Measurements from ENCODE around the gene SPACDR. TPM values are rescaled to one million over a fixed set of nuclear protein-coding genes. Genes with fewer than 3 reads are reported as not detected.

The SPACDR gene
- total and polyA plus RNA-seq, 9 of the 15 experiments (the other 6 are each of a cell fraction or from before 2014, with no cell fraction given), result 0.07 to 0.55 (median 0.14) TPM; not detected in 1

DNA sequence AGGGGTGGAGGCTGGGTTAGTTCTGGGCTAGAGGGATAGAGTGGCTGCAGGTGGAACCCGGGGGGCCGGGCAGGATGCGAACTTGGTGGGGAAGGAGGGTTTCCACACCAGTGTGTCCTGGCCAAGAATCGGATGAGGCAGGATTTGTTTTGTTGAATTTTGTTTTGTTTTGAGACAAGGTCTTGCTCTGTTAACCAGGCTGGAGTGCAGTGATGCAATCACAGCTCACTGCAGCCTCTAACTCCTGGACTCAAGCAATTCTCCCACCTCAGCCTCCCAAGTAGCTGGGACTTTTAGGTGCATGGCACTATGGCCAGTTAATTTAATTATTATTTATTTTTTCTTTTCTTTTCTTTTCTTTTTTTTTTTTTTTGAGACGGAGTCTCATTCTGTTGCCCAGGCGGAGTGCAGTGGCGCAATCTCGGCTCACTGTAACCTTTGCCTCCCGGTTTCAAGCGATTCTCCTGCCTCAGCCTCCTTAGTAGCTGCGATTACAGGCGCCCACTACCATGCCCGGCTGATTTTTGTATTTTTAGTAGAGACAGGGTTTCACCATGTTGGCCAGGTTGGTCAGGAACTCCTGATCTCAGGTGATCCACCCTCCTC, 14.8 kb downstream of the SPACDR start:
- no peak for ATAC-seq
- no peaks in the 10 kb centered on the region for H3K9me1 ChIP-seq (ENCODE audit: control insufficient read depth, insufficient read depth, low read length)
- no peak for DNase-seq (ENCODE audit: extremely low read depth in 1 of 4, low spot score in 3 of 4)
- H3K79me2 ChIP-seq (ENCODE audit: control insufficient read depth, insufficient read depth, low read length), result peaks cover 5% of the 10 kb centered on the region; the same call in 2 of the 3 replicates
- H3K36me3 ChIP-seq (ENCODE audit: control insufficient read depth, insufficient read depth, low read length), result no peaks in the 10 kb centered on the region
- no peak overlapping the region for H3K4me2 ChIP-seq (ENCODE audit: insufficient read depth, low read length)
- H3K4me3 ChIP-seq, result no peak overlapping the region
- intact Hi-C loops (cut with micrococcal nuclease) (no loop called here), in situ Hi-C loops (cut with MboI) (no loop called here)
- BruUV-seq (replicated peaks), result TSS peak; percentile 55
- TF ChIP-seq ZNF175 (CRISPR knock-in tag; IDR thresholded peaks at IDR 0.05; ENCODE audit: low read depth) (0 out of 2 replicates have a peak, but pooled peaks have one; percentile 31), CEBPG (CRISPR knock-in tag; IDR thresholded peaks at IDR 0.05) (peak; percentile 59; the same call in 1 of the 2 replicates), CEBPG (tag; conservative IDR thresholded peaks at IDR 0.05 in 1 of 2, IDR thresholded peaks at IDR 0.05 in 1 of 2) (peak; percentile 71 to 76), MLLT1 (IDR thresholded peaks at IDR 0.05) (peak in 1 of 2 experiments; percentile 61; a peak in 1 of 4 replicates), CEBPB (tag; IDR thresholded peaks at IDR 0.05) (peak; percentile 85), ATF3 (IDR thresholded peaks at IDR 0.05) (peak; percentile 85), ATF3 (CRISPR knock-in tag; conservative IDR thresholded peaks at IDR 0.05) (no peak), MAFG (tag; conservative IDR thresholded peaks at IDR 0.05) (no peak), LARP7 (IDR thresholded peaks at IDR 0.05) (0 out of 2 replicates have a peak, but pooled peaks have one; percentile 17), ZNF354B (CRISPR knock-in tag; IDR thresholded peaks at IDR 0.05) (no peak), PPARD (CRISPR knock-in tag; IDR thresholded peaks at IDR 0.05) (no peak), TEAD1 (CRISPR knock-in tag; IDR thresholded peaks at IDR 0.05) (no peak)
- H2AFZ ChIP-seq (ENCODE audit: low read depth, low read length), result no peak overlapping the region
- peaks cover 20 to 42% of the 10 kb centered on the region in 2 experiments for H3K4me1 ChIP-seq (replicated peaks in 1 of 2; ENCODE audit: control insufficient read depth in 2 of 2, insufficient read depth in 2 of 2, low read length in 2 of 2)
- ChIA-PET CTCF (ENCODE audit: low intra/inter-chr PET ratio) (interaction anchor here (1.2 to 1.8 kb wide), 2 partner anchors 48 to 49 kb away, joined by 3 to 10 read pairs; no protein-coding TSS in a partner anchor), POLR2A (interaction anchor here (0.8 to 2.4 kb wide), 4 partner anchors 9 to 20 kb away, joined by 3 to 30 read pairs (median 6); partner anchors contain the start of genes MEPCE, PPP1R35 and ZCWPW1)
- no peak for FAIRE-seq
- peak overlapping the region; percentile 70 to 90; a peak in 2 of 4 replicates for H3K9ac ChIP-seq (ENCODE audit: insufficient read depth in 1 of 2, low read depth in 2 of 2, low read length in 2 of 2)
- peak overlapping the region; percentile 87; the same call in 1 of the 3 replicates for H3K27ac ChIP-seq (ENCODE audit: extremely low read depth, low read depth, low read length)
- WGBS (ENCODE audit: insufficient coverage, low coverage, missing lambda C conversion rate), result 87% methylated on average over 11 of the region's 13 CpGs
- no peaks in the 10 kb centered on the region for H4K20me1 ChIP-seq (replicated peaks; ENCODE audit: control insufficient read depth, insufficient read depth, low read length)
- H3K9me3 ChIP-seq (replicated peaks; ENCODE audit: control insufficient read depth, insufficient read depth, low read depth, low read length), result no peaks in the 10 kb centered on the region
- no peaks in the 10 kb centered on the region for H3K27me3 ChIP-seq (ENCODE audit: control insufficient read depth in 2 of 2, insufficient read depth in 2 of 2, low read length in 2 of 2)

All from K562 (cell line).